Loucy (cell line): ENCODE measurements around the gene SLF2.

Experiments
- CTCF ChIP-seq: fragments of 200-600 bp; sonication (generic); conservative IDR thresholded peaks from 2 replicates; pipeline ENCODE4 v1.5.1; 2014; ENCODE audit warnings: mild to moderate bottlenecking, antibody characterized with exemption, low read length
- EZH2phosphoT487 ChIP-seq: fragments of 200-600 bp; IDR thresholded peaks from 2 replicates; pipeline ENCODE4 v1.6.1; 2018; ENCODE audit warnings: antibody characterized with exemption, mild to moderate bottlenecking, moderate library complexity, borderline replicate concordance

GRCh38 chr10:100895896-100896295 lies 16.9 kb upstream of the SLF2 start:
- TF ChIP-seq CTCF = no peak
- TF ChIP-seq EZH2phosphoT487 = no peak
